MG63 (cell line): ENCODE results near the gene FRAT1. TPM values are rescaled to one million over a fixed set of nuclear protein-coding genes. Genes with fewer than 3 reads are reported as not detected.
"Not testable (repeated sequence)": the region's sequence is repeated elsewhere in the genome, so short reads cannot be mapped to it uniquely, and the experiment has no call there.

ENCODE experiments used
- DNase-seq: peaks from one replicate; pipeline ENCODE4 v3.0.0-alpha.2; 2020
- H3K27me3 ChIP-seq: fragments of 250-450 bp; sonication (Bioruptor Pico); 2 replicates; pipeline ENCODE4 v1.5.1; 2020; ENCODE audit warnings: mild to moderate bottlenecking, moderate library complexity
- H3K36me3 ChIP-seq: fragments of 250-450 bp; sonication (Bioruptor Pico); 2 replicates; pipeline ENCODE4 v1.5.1; 2020; ENCODE audit warnings: mild to moderate bottlenecking, moderate library complexity
- H3K4me3 ChIP-seq: fragments of 250-450 bp; sonication (Bioruptor Pico); 2 replicates; pipeline ENCODE4 v1.5.1; 2020; ENCODE audit warnings: mild to moderate bottlenecking, moderate library complexity
- H3K9me3 ChIP-seq: fragments of 250-450 bp; sonication (Bioruptor Pico); 2 replicates; pipeline ENCODE4 v1.5.1; 2020; ENCODE audit warnings: mild to moderate bottlenecking, moderate library complexity
- total RNA-seq: library from RNA; depleted of rRNA; stranded (reverse); fragments of >200 nt; shearing (Covaris generic); gene quantifications from 2 replicates; pipeline ENCODE4 v1.2.3, GENCODE V29; 2014; ENCODE audit warnings: low replicate concordance; rRNA removed

FRAT1 gene, protein sequence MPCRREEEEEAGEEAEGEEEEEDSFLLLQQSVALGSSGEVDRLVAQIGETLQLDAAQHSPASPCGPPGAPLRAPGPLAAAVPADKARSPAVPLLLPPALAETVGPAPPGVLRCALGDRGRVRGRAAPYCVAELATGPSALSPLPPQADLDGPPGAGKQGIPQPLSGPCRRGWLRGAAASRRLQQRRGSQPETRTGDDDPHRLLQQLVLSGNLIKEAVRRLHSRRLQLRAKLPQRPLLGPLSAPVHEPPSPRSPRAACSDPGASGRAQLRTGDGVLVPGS
- total RNA-seq = 3.8 and 5.9 TPM in 2 replicates

DNA sequence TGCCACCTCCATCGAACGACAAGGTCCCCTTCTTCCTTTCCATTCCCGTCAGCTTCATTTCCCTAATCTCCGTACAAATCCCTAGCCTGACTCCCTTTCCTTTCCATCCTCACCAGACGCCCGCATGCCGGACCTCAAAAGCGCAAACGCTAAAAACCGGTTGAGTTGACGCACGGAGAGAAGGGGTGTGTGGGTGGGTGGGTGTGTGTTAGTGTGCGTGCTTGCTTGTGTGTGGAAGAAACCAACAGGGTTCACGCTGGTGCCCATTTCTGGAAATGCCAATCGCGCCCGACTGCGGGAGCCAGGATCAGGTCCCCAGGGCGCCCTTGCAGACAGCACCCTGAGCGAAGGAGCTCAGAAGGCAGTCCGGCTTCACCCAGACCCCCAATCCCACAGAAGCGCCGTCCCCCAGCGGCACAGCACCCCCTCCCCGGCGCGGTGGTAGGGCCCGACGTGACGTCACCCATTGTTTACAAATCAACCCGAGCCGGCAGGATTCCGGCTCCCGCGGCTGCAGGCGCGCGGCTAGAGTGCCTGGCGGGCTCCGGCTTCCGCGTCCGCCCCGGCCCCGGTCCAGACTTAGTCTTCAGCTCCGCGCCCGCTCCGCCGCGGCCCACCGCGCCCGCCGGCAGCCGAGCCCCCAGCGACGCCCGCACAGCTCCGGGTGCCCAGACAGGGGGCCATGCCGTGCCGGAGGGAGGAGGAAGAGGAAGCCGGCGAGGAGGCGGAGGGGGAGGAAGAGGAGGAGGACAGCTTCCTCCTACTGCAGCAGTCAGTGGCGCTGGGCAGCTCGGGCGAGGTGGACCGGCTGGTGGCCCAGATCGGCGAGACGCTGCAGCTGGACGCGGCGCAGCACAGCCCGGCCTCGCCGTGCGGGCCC is at the start of gene FRAT1:
Gene FRAT1, plus strand, starts transcription at position 500 of the 880 bp plus-strand sequence. Its CDS starts 183 bp downstream, at position 683.
- no peaks in the 10 kb centered on the region for H3K36me3 ChIP-seq
- no peaks in the 10 kb centered on the region for H3K9me3 ChIP-seq
- DNase-seq = peak; percentile 90
- H3K27me3 ChIP-seq = no peaks in the 10 kb centered on the region
- H3K4me3 ChIP-seq = peak within 1 kb of the TSS; percentile 88

DNA sequence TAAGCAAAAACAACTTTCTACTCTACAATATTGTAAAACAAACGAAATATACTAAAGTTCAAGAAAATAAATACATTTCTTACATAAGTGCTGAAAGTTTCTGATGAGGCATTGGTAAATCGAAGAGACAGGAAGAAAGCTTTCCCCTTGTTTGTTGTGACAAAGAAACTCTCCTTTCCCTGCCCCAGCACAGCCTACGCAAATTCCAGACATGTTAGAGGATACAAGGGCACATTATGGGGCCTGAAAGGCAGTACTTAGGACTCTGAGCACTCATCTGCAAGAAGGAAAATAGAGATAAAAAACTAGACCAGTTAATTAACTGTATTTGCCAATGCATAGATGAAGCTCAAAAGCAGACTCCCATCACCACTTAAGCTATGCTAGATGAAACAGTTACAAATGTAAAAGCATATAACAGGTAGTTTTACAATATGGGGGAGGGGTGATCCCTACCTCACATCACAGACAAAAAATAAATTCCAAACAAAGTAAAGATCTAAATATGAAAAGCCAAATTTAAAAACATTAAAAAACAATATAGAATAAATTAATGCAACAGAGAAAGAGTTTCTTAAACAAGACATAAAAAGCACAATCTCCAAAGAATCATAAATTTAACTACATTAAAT is 48.4 kb upstream of the FRAT1 start:
- Histone ChIP-seq H3K9me3 (no peaks in the 10 kb centered on the region), H3K36me3 (no peaks in the 10 kb centered on the region), H3K4me3 (no peak overlapping the region), H3K27me3 (no peaks in the 10 kb centered on the region)
- DNase-seq = no peak

DNA sequence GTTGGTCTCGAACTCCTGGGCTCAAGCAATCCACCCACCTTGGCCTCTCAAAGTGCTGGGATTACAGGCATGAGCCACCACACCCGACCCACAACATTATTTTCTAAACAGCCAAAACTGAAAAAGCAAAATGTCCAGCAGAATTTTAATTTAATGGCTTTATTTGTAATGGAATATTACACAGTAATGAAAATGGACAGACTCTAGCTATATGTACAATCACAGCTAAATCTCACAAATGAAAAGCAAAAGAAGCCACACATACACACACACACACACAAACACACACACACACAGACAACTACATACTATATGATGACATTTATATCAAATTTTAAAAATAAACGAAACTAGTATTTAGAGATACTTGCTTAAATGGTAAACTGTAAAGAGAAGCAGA is 45.4 kb upstream of the FRAT1 start:
- no peaks in the 10 kb centered on the region for H3K36me3 ChIP-seq
- no peaks in the 10 kb centered on the region for H3K9me3 ChIP-seq
- no peaks in the 10 kb centered on the region for H3K27me3 ChIP-seq
- DNase-seq = no peak
- H3K4me3 ChIP-seq = no peak overlapping the region

DNA sequence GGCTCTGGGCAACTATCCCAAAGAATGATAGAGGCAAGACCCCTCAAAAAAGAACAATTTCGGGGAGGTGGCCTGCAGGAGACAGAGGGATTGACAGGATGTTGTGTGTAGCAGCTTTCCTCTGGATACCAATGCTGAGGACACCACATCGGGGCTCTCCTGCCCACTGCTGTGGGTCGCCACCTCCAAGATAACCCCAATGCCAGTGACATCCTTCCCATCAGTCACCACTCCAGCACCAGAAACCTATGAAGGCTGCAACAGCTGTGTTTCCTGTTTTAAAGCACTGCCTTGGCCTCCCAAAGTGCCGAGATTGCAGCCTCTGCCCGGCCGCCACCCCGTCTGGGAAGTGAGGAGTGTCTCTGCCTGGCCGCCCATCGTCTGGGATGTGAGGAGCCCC is 44.2 kb upstream of the FRAT1 start:
- Histone ChIP-seq H3K27me3 (no peaks in the 10 kb centered on the region), H3K4me3 (no peak overlapping the region), H3K36me3 (no peaks in the 10 kb centered on the region), H3K9me3 (no peaks in the 10 kb centered on the region)
- no peak for DNase-seq

DNA sequence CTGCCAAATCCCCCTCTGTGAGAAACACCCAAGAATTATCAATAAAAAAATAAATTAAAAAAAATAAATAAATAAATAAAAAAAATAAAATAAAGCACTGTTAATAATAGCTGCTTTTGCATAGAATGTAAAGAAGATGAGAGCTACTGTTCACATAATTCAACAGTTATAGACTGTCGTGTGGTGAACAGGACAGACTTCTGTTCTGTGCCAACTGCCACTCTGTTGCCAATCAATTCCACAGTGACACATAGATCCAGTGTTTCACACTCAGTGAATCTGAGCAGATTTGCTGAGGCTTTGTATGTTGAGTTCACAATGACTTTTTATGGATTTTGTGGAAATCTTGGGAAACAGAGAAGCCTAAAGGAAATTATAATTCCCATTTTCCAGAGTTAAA is 41.5 kb upstream of the FRAT1 start:
- no peaks in the 10 kb centered on the region for H3K27me3 ChIP-seq
- no peaks in the 10 kb centered on the region for H3K36me3 ChIP-seq
- no peaks in the 10 kb centered on the region for H3K9me3 ChIP-seq
- H3K4me3 ChIP-seq = no peak overlapping the region
- DNase-seq = no peak

DNA sequence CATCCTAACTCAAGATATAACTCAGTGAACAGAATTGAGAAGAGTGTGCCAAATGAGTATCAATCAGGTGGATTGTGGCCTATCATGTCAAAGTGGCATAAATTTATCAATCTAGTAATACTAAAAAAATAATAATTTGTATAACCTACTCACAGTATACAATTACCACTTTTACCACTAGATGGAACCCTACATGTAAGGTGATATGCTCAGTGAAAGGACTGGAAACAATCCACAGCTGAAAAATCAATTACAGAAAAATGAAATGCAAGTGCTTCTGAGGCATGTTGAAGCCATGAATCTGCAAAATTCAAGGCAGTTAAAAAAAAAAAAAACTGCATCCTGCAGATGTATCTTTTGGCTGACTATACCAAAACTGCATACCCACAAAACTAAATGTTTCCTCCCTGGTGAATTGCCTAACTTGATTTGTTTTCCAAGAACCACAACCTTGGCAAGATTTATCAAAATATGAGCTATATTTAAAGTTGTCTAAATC is 40.5 kb upstream of the FRAT1 start:
- DNase-seq = no peak
- no peaks in the 10 kb centered on the region for H3K36me3 ChIP-seq
- no peaks in the 10 kb centered on the region for H3K27me3 ChIP-seq
- H3K9me3 ChIP-seq = no peaks in the 10 kb centered on the region
- H3K4me3 ChIP-seq = no peak overlapping the region

DNA sequence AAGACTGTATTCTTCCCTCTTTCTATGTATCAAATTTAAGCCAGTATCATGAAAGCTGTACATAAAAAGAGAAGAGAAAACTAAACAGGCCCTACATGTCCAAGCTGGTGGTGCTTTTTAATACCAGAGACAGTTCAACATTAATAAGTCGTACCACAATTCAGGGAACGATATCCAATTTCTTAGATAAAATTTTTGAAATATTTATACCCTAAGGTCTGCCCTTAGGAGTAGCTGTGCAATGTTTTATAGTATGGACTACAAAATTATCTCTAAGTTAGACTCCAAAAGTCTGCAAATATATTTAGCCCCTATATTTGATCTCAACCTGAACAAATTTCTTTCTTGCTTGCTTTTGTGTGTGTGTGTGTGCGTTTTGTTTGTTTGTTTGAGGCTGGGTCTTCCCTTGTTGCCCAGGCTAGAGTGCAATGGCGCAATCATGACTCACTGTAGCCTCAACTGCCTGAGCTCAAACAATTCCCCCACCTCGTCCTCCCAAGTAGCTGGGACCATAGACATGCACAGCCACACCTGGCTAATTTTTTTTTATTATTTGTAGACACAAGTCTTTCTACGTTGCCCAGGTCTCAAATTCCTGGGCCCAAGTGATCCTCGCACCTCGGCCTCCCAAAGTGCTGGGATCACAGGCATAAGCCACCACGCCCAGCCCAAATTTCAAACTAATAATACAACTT is 39.8 kb upstream of the FRAT1 start:
- Histone ChIP-seq H3K27me3 (no peaks in the 10 kb centered on the region), H3K9me3 (no peaks in the 10 kb centered on the region), H3K4me3 (no peak overlapping the region), H3K36me3 (no peaks in the 10 kb centered on the region)
- DNase-seq = peak; percentile 39

DNA sequence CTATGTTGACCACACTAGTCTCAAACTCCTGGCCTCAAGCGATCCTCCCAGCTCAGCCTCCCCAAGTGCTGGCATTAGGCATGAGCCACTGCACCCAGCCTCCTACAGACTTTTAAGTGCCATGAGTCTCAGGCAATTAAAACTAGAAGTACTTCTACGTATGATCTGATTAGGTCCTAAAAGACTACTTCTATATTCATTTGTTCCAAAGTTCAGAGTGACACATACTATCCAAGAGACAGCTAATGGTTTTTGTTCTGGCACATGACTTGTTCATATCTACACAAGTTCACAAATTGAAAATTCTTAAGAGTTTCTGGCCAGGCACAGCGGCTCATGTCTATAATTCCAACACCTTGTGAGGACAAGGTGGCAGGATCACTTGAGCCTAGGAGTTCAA is 38.3 kb upstream of the FRAT1 start:
- no peaks in the 10 kb centered on the region for H3K36me3 ChIP-seq
- DNase-seq = no peak
- H3K27me3 ChIP-seq = no peaks in the 10 kb centered on the region
- H3K4me3 ChIP-seq = no peak overlapping the region
- H3K9me3 ChIP-seq = no peaks in the 10 kb centered on the region

DNA sequence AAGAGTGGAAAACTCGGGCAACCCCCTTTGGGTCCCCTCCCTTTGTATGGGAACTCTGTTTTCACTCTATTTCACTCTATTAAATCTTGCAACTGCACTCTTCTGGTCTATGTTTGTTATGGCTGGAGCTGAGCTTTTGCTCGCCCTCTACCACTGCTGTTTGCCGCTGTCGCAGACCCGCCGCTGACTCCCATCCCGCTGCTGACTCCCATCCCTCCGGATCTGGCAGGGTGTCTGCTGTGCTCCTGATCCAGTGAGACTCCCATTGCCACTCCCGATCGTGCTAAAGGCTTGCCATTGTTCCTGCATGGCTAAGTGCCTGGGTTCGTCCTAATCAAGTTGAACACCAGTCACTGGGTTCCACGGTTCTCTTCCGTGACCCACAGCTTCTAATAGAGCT is 29.0 kb upstream of the FRAT1 start:
- not testable (repeated sequence) for DNase-seq, H3K27me3 ChIP-seq

DNA sequence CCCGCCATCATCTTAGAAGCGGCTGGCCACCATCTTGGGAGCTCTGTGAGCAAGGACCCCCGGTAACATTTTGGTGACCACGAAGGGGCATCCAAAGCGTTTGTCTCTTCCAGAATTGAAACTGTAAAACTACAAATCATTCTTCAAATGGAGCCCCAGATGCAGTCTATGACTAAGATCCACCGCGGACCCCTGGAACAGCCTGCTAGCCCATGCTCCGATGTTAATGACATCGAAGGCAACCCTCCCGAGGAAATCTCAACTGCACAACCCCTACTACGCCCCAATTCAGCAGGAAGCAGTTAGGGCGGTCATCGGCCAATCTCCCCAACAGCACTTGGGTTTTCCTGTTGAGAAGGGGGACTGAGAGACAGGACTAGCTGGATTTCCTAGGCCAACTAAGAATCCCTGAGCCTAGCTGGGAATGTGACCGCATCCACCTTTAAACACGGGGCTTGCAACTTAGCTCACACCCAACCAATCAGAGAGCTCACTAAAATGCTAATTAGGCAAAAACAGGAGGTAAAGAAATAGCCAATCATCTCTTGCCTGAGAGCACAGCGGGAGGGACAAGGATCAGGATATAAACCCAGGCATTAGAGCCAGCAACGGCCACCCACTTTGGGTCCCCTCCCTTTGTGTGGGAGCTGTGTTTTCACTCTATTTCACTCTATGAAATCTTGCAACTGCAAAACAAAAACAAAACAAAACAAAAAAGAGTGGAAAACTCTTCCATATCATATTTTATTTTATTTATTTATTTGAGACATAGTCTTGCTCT is 28.3 kb upstream of the FRAT1 start:
- H3K27me3 ChIP-seq, H3K36me3 ChIP-seq, DNase-seq, H3K9me3 ChIP-seq: not testable (repeated sequence)
- peak overlapping the region; percentile 80 for H3K4me3 ChIP-seq

More for the DNA sequence above, 29.0 kb upstream of the FRAT1 start:
- not testable (repeated sequence) for H3K9me3 ChIP-seq, H3K36me3 ChIP-seq, H3K4me3 ChIP-seq

DNA sequence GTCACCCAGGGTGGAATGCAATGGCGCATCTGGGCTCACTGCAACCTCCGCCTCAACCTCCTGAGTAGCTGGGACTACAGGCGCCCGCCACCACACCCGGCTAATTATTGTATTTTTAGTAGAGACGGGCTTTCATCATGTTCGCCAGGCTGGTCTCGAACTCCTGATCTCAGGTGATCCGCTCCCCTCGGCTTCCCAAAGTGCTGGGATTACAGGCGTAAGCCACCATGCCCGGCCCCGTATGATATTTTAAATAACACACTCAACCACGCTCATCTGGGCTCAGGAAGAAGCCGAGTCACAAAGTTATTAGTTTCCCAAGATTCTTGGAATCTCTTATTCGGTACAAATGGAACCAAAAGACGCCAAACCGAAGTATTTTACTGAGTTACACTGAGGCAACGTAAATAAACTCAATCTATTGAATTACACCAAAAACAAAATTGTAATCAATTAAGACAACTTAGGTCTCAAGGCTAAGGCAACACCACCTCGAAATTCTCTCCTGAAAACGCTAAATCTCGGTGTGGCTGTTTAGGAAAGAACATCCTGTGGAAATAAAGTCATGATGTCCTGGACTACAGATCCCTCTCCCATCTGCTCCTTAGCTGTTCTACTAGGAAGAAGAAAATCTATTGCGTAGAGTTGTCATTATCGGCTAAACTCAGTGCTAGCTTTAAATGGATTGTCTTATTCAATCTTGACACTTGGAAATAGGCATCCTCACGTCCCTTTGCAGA is 27.5 kb upstream of the FRAT1 start:
- H3K27me3 ChIP-seq = no peaks in the 10 kb centered on the region
- peak overlapping the region; percentile 80 for H3K4me3 ChIP-seq
- DNase-seq = peak; percentile 3

DNA sequence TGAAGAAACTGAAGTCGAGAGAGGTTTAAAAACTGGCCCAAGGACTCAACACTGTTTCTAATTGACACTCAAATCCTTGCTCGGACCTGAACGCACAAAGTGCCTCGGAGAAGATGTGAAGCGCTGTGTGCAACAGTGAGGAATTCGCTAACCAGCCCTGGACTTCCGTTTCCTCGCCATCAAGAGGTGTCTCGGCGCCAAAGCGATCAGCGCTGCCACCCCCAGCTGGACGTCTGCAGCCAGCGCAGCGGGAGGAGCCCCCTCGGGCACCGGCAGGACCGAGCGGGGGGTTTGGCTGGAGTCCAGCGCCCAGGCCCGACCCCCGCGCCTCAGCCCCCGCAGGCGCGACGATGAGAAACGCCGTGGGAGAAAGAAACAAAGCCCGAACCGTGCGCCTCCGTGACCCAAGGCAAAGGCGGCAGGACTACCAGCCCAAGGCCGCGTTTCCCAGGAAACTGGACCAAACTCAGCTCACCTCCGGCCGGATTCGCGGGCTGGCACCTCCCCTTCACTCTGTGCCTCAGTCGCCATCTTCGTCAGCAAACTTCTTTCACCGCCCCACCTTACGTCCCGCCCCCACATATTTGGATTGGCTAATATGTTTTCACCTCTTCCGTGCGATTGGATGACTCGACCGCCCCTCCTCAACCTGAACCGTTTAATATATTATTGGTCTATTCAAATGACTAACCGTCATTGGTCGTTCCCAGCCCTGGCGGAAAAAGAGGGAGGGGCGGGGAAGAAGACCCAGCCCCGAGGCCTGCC is 26.8 kb upstream of the FRAT1 start, which contains the start of gene ARHGAP19:
Gene ARHGAP19, minus strand, starts transcription at position 541 of the 765 bp plus-strand sequence. Its CDS starts 10 bp downstream, at position 531.
- Histone ChIP-seq H3K4me3 (peak within 1 kb of the TSS; percentile 80), H3K9me3 (no peaks in the 10 kb centered on the region), H3K27me3 (no peaks in the 10 kb centered on the region), H3K36me3 (no peaks in the 10 kb centered on the region)
- DNase-seq = peak; percentile 97

More for the DNA sequence above, 27.5 kb upstream of the FRAT1 start:
- Histone ChIP-seq H3K36me3 (no peaks in the 10 kb centered on the region), H3K9me3 (no peaks in the 10 kb centered on the region)

DNA sequence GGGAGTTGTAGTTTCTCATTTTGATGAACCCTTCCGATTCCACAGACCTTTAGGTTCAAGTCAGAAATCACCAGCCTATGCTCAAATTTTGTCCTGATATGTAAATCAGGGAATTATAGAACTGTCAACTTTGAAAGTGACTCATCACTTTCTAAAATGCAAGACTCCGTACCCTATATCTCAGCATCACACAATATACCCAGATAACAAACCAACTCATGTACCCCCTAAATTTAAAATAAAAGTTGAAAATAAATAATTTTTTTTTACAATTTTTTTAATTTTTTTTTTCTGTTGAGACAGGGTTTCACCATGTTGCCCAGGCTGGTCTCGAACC is 26.2 kb upstream of the FRAT1 start:
- no peaks in the 10 kb centered on the region for H3K36me3 ChIP-seq
- H3K27me3 ChIP-seq = no peaks in the 10 kb centered on the region
- no peaks in the 10 kb centered on the region for H3K9me3 ChIP-seq
- no peak for DNase-seq
- peak overlapping the region; percentile 2; the same call in 1 of the 2 replicates for H3K4me3 ChIP-seq

DNA sequence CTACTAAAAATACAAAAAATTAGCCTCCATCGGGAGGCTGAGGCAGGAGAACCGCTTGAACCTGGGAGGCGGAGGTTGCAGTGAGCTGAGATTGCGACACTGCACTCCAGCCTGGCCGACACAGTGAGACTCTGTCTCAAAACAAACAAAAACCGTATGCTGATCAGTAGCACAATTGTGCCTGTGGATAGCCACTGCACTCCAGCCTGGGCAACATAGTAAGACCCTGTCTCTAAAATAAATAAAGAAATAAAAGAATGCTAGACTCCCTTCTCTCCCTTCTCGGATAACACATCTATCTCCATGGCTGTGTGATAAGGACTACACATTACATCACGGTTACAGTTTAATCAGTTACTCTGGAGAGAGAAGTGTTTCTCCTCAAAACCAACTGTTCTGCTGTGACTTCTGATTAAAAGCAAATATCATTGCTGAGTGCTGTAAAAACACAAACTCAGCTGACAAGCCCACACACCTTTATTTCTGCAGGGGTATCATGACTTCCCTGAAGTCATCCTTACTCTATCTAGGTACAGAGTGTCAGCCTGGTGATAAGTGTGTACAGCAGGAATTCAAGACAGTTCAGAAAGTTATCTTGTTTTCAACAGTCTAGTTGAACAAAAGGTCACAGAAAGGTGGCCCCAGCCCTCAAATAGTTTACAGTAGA is 21.4 kb upstream of the FRAT1 start:
- no peaks in the 10 kb centered on the region for H3K9me3 ChIP-seq
- H3K27me3 ChIP-seq = no peaks in the 10 kb centered on the region
- no peak for DNase-seq
- H3K36me3 ChIP-seq = no peaks in the 10 kb centered on the region
- H3K4me3 ChIP-seq = no peak overlapping the region
